Mesenchymal stem cell (in vitro differentiated cells and primary cell): ENCODE measurements around the gene HOXC5.

Experiments used
- DNase-seq: peaks from one replicate; pipeline ENCODE4 v3.0.0-alpha.2; 2013
- H2AFZ ChIP-seq: one replicate; pipeline ENCODE4 v1.6.1; 2013; ENCODE audit warnings: low read depth, mild to moderate bottlenecking, control low read depth, inconsistent platforms, low read length, moderate library complexity
- H2AK5ac ChIP-seq: 2 replicates; pipeline ENCODE4 v1.6.1; 2013; ENCODE audit warnings: low read length, moderate library complexity, mild to moderate bottlenecking, inconsistent platforms; ENCODE audit not compliant: severe bottlenecking
- H2BK120ac ChIP-seq: one replicate; pipeline ENCODE4 v1.6.1; 2013; ENCODE audit warnings: low read depth, mild to moderate bottlenecking, inconsistent platforms, low read length, moderate library complexity
- H2BK12ac ChIP-seq, 2 experiments: one replicate each; pipeline ENCODE4 v1.6.1; 2013; ENCODE audit warnings: inconsistent platforms in 2 of 2, low read length in 2 of 2, mild to moderate bottlenecking in 2 of 2, moderate library complexity in 2 of 2, control low read depth in 1 of 2
- H2BK15ac ChIP-seq: one replicate; pipeline ENCODE4 v1.6.1; 2013; ENCODE audit warnings: mild to moderate bottlenecking, low read depth, inconsistent platforms; ENCODE audit not compliant: poor library complexity, severe bottlenecking
- H2BK5ac ChIP-seq: 2 replicates; pipeline ENCODE4 v1.6.1; 2013; ENCODE audit warnings: low read depth, mild to moderate bottlenecking, low read length, control low read depth, inconsistent platforms; ENCODE audit not compliant: poor library complexity, severe bottlenecking
- H3K14ac ChIP-seq, 2 experiments: one replicate each; pipeline ENCODE4 v1.6.1; 2013; ENCODE audit warnings: inconsistent platforms in 2 of 2, low read length in 2 of 2, control low read depth in 1 of 2, mild to moderate bottlenecking in 1 of 2, moderate library complexity in 1 of 2
- H3K18ac ChIP-seq, 2 experiments: one replicate each; pipeline ENCODE4 v1.6.1; 2013; ENCODE audit warnings: inconsistent platforms in 2 of 2, low read length in 2 of 2, control low read depth in 1 of 2, low read depth in 1 of 2, mild to moderate bottlenecking in 1 of 2
- H3K23ac ChIP-seq, 2 experiments: one replicate each; pipeline ENCODE4 v1.6.1; 2013; ENCODE audit warnings: inconsistent platforms in 2 of 2, low read length in 2 of 2, mild to moderate bottlenecking in 2 of 2, moderate library complexity in 2 of 2, control low read depth in 1 of 2
- H3K27ac ChIP-seq: 2 replicates; pipeline ENCODE4 v1.5.1; 2013; ENCODE audit warnings: mild to moderate bottlenecking, moderate library complexity, low read length, control low read depth, inconsistent platforms; ENCODE audit not compliant: poor library complexity, severe bottlenecking
- H3K27me3 ChIP-seq, 2 experiments: 2 replicates each; pipeline versions ENCODE4 v1.6.1 to v1.7.0; 2013; ENCODE audit warnings: low read length in 2 of 2, mild to moderate bottlenecking in 2 of 2, moderate library complexity in 2 of 2, control low read depth in 1 of 2, inconsistent platforms in 1 of 2; ENCODE audit not compliant: control insufficient read depth in 1 of 2, insufficient read depth in 1 of 2
- H3K36me3 ChIP-seq, 2 experiments: 2 replicates each; pipeline versions ENCODE4 v1.6.1 to v1.7.0; 2013; ENCODE audit warnings: low read length in 2 of 2, control low read depth in 1 of 2, inconsistent platforms in 1 of 2, low read depth in 1 of 2, mild to moderate bottlenecking in 1 of 2; ENCODE audit not compliant: insufficient read depth in 2 of 2, control insufficient read depth in 1 of 2
- H3K4ac ChIP-seq, 2 experiments: one replicate each; pipeline ENCODE4 v1.6.1; 2013; ENCODE audit warnings: inconsistent platforms in 2 of 2, low read length in 2 of 2, mild to moderate bottlenecking in 2 of 2, moderate library complexity in 2 of 2, control low read depth in 1 of 2, low read depth in 1 of 2
- H3K4me1 ChIP-seq: 2 replicates; pipeline ENCODE4 v1.6.1; 2013; ENCODE audit warnings: low read depth, low read length, control low read depth; ENCODE audit not compliant: control insufficient read depth, insufficient read depth
- H3K4me2 ChIP-seq: 2 replicates; pipeline ENCODE4 v1.6.1; 2013; ENCODE audit warnings: low read length, mild to moderate bottlenecking, inconsistent platforms; ENCODE audit not compliant: poor library complexity, severe bottlenecking
- H3K4me3 ChIP-seq, 2 experiments: 2 replicates each; pipeline versions ENCODE4 v1.5.1 to v1.7.0; 2013; ENCODE audit warnings: low read length in 2 of 2, mild to moderate bottlenecking in 2 of 2, control low read depth in 1 of 2, low read depth in 1 of 2; ENCODE audit not compliant: insufficient read depth in 1 of 2
- H3K79me1 ChIP-seq: replicated peaks from 2 replicates; pipeline ENCODE4 v1.6.1; 2013; ENCODE audit warnings: mild to moderate bottlenecking, control low read depth, low read length, inconsistent platforms; ENCODE audit not compliant: poor library complexity, severe bottlenecking
- H3K9ac ChIP-seq: 2 replicates; pipeline ENCODE4 v1.7.0; 2013; ENCODE audit warnings: mild to moderate bottlenecking, low read length, moderate library complexity
- H3K9me3 ChIP-seq: 2 replicates; pipeline ENCODE4 v1.7.0; 2013; ENCODE audit warnings: mild to moderate bottlenecking, low read length; ENCODE audit not compliant: control insufficient read depth
- H4K8ac ChIP-seq: one replicate; pipeline ENCODE4 v1.6.1; 2013; ENCODE audit warnings: inconsistent platforms, mild to moderate bottlenecking, low read length, moderate library complexity
- H4K91ac ChIP-seq: one replicate; pipeline ENCODE4 v1.6.1; 2013; ENCODE audit warnings: mild to moderate bottlenecking, low read length, inconsistent platforms
- WGBS: methylation state at CpG from one replicate; pipeline ENCODE4 v1.1.7; 2013; ENCODE audit warnings: mixed read lengths; 5-methylcytosine and 5-hydroxymethylcytosine counted together

Gene HOXC5

GRCh38 chr12:54056110-54056509 lies 23.3 kb downstream of the HOXC5 start:
- peaks cover 28 to 34% of the 10 kb centered on the region in 2 experiments for H3K36me3 ChIP-seq
- no peak overlapping the region for H3K9ac ChIP-seq
- no peak overlapping the region for H4K8ac ChIP-seq

GRCh38 chr12:54058128-54058768 lies 25.4 kb downstream of the HOXC5 start:
- Histone ChIP-seq H3K9ac (no peak overlapping the region), H3K18ac (no peak overlapping the region), H3K4me2 (no peak overlapping the region), H3K4me1 (peaks cover 3% of the 10 kb centered on the region), H4K8ac (no peak overlapping the region), H3K4ac (no peak overlapping the region), H4K91ac (no peak overlapping the region), H3K4me3 (no peak overlapping the region), H2BK15ac (no peak overlapping the region), H2BK5ac (no peak overlapping the region), H3K27me3 (peaks cover 0 to 16% of the 10 kb centered on the region in 2 experiments), H3K36me3 (peaks cover 24 to 36% of the 10 kb centered on the region in 2 experiments), H3K9me3 (no peaks in the 10 kb centered on the region), H3K27ac (no peak overlapping the region), H2AK5ac (no peak overlapping the region), H3K14ac (no peak overlapping the region), H3K23ac (no peak overlapping the region), H2BK12ac (no peak overlapping the region), H2BK120ac (no peak overlapping the region), H3K79me1 (peaks cover 21% of the 10 kb centered on the region), H2AFZ (no peak overlapping the region)
- DNase-seq: no peak
- 65% methylated on average over 8 of the region's 14 CpGs for WGBS

More at GRCh38 chr12:54056110-54056509, 23.3 kb downstream of the HOXC5 start:
- Histone ChIP-seq H3K23ac (no peak overlapping the region), H2BK15ac (no peak overlapping the region), H3K9me3 (no peaks in the 10 kb centered on the region), H3K4me2 (no peak overlapping the region), H2BK120ac (no peak overlapping the region), H3K4ac (no peak overlapping the region), H3K4me1 (peaks cover 7% of the 10 kb centered on the region), H2BK5ac (no peak overlapping the region), H2AK5ac (no peak overlapping the region), H4K91ac (no peak overlapping the region), H3K79me1 (peaks cover 29% of the 10 kb centered on the region), H3K27ac (no peak overlapping the region), H2AFZ (no peak overlapping the region), H3K18ac (no peak overlapping the region), H3K14ac (no peak overlapping the region), H3K4me3 (no peak overlapping the region), H2BK12ac (no peak overlapping the region), H3K27me3 (peaks cover 0 to 14% of the 10 kb centered on the region in 2 experiments)
- no peak for DNase-seq

- no peak overlapping the region for H2BK12ac ChIP-seq
- H3K9ac ChIP-seq: peak overlapping the region; percentile 44
- H3K18ac ChIP-seq: no peak overlapping the region
- H3K23ac ChIP-seq: no peak overlapping the region
- no peak for DNase-seq
- H3K27ac ChIP-seq: no peak overlapping the region
- peaks cover 18% of the 10 kb centered on the region for H3K79me1 ChIP-seq
- no peaks in the 10 kb centered on the region for H3K9me3 ChIP-seq
- H3K36me3 ChIP-seq: peaks cover 14 to 28% of the 10 kb centered on the region in 2 experiments
- H4K91ac ChIP-seq: no peak overlapping the region
- H2AFZ ChIP-seq: no peak overlapping the region
- H3K4ac ChIP-seq: no peak overlapping the region
- no peak overlapping the region for H3K4me2 ChIP-seq
- H4K8ac ChIP-seq: no peak overlapping the region
- no peak overlapping the region for H3K14ac ChIP-seq
- H2BK15ac ChIP-seq: peak overlapping the region; percentile 1
- no peak overlapping the region for H2AK5ac ChIP-seq
- WGBS: 42% methylated on average over 3 of the region's 7 CpGs
- H3K4me1 ChIP-seq: peaks cover 3% of the 10 kb centered on the region
- H2BK5ac ChIP-seq: no peak overlapping the region
- H3K27me3 ChIP-seq: peaks cover 0 to 16% of the 10 kb centered on the region in 2 experiments
- no peak overlapping the region for H2BK120ac ChIP-seq
- H3K4me3 ChIP-seq: no peak overlapping the region
Measured at GRCh38 chr12:54059668-54060067, 26.8 kb downstream of the HOXC5 start.

- no peak overlapping the region for H3K18ac ChIP-seq
- no peak overlapping the region for H2BK120ac ChIP-seq
- H3K27me3 ChIP-seq: peaks cover 0 to 16% of the 10 kb centered on the region in 2 experiments
- H3K4me1 ChIP-seq: peaks cover 3% of the 10 kb centered on the region
- 49% methylated on average over 31 of the region's 38 CpGs for WGBS
- no peak overlapping the region for H2AFZ ChIP-seq
- peaks cover 15% of the 10 kb centered on the region for H3K79me1 ChIP-seq
- H3K9me3 ChIP-seq: no peaks in the 10 kb centered on the region
- H2BK5ac ChIP-seq: no peak overlapping the region
- H3K14ac ChIP-seq: no peak overlapping the region
- H3K9ac ChIP-seq: peak overlapping the region; percentile 44
- peak overlapping the region in 1 of 2 experiments; percentile 83 for H3K23ac ChIP-seq
- H4K8ac ChIP-seq: no peak overlapping the region
- H2BK15ac ChIP-seq: no peak overlapping the region
- no peak overlapping the region for H3K4ac ChIP-seq
- H3K4me2 ChIP-seq: no peak overlapping the region
- H4K91ac ChIP-seq: no peak overlapping the region
- H3K27ac ChIP-seq: no peak overlapping the region
- no peak overlapping the region for H2BK12ac ChIP-seq
- no peak for DNase-seq
- no peak overlapping the region for H2AK5ac ChIP-seq
- H3K36me3 ChIP-seq: peaks cover 10 to 23% of the 10 kb centered on the region in 2 experiments
- H3K4me3 ChIP-seq: no peak overlapping the region
Measured at GRCh38 chr12:54060174-54060974, 27.5 kb downstream of the HOXC5 start.
